Subcutaneous preadipocyte (primary cell): ENCODE data around the gene OR14J1. TPM values are rescaled to one million over a fixed set of nuclear protein-coding genes. Genes with fewer than 3 reads are reported as not detected.

Experiments
- total RNA-seq: library from RNA; depleted of rRNA; stranded (reverse); fragments of >200 nt; gene quantifications from 2 replicates; pipeline ENCODE4 v1.2.3, GENCODE V29; 2012

Gene OR14J1
- under 0.01 TPM in 1 of 2 replicates, not detected in the other for total RNA-seq

GRCh38 chr6:29301316-29301715 is at the start of gene OR14J1:
Gene OR14J1 (plus strand): TSS chr6:29301701. CDS start chr6:29306690, 4,989 bp downstream.

Other genes with a start within 250 kb of the OR14J1 start
- not detected in 2 replicates for gene OR2B3, start 214.4 kb upstream of the OR14J1 start, total RNA-seq
- not detected in 2 replicates for gene OR2J1, start 202.2 kb upstream of the OR14J1 start, total RNA-seq
- not detected in 2 replicates for gene OR2J3, start 193.6 kb upstream of the OR14J1 start, total RNA-seq
- not detected in 2 replicates for gene OR2J2, start 130.8 kb upstream of the OR14J1 start, total RNA-seq
- gene OR5V1, start 67.2 kb downstream of the OR14J1 start, total RNA-seq = not detected in 2 replicates
- not detected in 2 replicates for gene OR12D3, start 73.6 kb downstream of the OR14J1 start, total RNA-seq
- gene OR12D2, start 93.9 kb downstream of the OR14J1 start, total RNA-seq = not detected in 2 replicates
- gene OR12D1, start 113.2 kb downstream of the OR14J1 start, total RNA-seq = not detected in 2 replicates
- not detected in 2 replicates for gene OR10C1, start 137.6 kb downstream of the OR14J1 start, total RNA-seq
- gene OR11A1, start 155.4 kb downstream of the OR14J1 start, total RNA-seq = not detected in 2 replicates
- not detected in 2 replicates for gene OR2H1, start 155.5 kb downstream of the OR14J1 start, total RNA-seq
- gene MAS1L, start 186.3 kb downstream of the OR14J1 start, total RNA-seq = not detected in 2 replicates